Stimulated activated naive CD4-positive, alpha-beta T cell (primary cell): Measurements from ENCODE around the gene TM4SF20.
"Not testable (repeated sequence)": the region's sequence is repeated elsewhere in the genome, so short reads cannot be mapped to it uniquely, and the experiment has no call there.

Experiments
- DNase-seq, 6 experiments: peaks; one replicate each; lab custom pipeline; 2025; lab: John Stamatoyannopoulos, UW

The TM4SF20 gene

DNA sequence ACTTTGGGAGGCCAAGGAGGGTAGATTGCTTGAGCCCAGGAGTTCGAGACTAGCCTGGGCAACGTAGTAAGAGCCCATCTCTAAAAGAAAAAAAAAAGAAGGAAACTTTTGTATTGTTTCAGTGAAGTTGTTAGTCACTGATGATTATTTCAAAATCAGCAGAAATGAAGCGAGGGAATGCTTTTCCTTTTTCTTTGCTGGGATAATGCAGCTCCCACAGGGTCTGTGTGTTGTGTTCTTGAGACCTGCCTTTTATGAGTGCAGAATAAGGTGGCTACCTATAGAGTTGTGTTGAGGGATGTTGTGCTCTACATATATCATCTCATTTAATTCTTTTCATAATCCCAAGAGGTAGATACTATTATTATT lies 11.7 kb downstream of the TM4SF20 start:
- no peak for DNase-seq

DNA sequence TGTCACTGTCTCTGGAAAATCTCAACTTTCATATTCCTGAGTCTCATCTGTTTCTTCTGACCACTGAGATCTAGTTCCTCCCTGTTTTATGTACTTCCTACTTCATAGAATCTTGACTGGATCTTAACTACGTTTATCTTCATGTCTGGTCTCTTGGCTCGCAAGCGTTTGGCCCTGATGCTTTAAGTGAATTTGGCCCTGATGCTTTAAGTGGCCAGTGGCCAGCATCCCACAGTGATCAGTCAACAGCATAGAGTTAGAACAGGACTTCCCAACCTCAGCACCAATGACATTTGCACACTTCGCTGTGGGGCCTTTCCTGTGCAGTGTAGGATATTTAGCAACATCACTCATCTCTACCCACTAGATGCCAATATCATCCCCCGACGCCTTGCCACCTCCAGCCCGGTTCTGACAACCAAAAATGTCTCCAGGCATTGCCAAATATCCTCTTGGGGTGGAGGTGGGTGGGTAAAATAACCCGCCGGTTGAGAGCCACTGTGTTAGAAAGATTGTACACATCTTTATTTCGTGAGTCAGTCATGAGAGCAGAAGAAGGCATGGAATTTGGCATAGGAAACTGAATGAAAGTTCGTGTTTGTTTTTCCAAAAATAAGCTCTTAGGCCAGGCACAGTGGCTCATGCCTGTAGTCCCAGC lies 12.2 kb downstream of the TM4SF20 start:
- no peak for DNase-seq

GRCh38 chr2:227365833-227366232 lies 13.3 kb downstream of the TM4SF20 start:
- DNase-seq = no peak

- DNase-seq = not testable (repeated sequence)
Observed at GRCh38 chr2:227364585-227365263, 14.4 kb downstream of the TM4SF20 start.

DNA sequence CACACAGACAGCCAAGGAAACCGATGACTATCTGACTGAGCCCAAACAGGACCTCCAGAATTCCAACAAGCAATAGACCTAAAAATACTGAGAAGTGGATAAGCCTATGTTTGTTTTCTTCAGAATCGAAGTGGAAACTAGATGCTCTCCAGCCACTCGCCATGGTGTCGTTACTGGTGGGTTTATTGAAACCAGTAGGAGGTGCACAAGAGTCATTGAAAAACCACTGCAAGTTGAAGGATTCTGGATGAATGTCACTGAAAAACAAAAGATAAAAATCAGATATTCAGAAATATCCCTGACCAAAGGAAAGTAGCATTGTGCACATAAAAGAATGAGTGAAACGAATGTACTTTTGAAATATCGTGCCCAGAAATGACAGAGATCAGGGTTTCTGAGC lies 15.3 kb downstream of the TM4SF20 start:
- peak in 2 of 6 experiments; percentile 15 for DNase-seq

- DNase-seq = no peak
Observed at GRCh38 chr2:227360351-227360750, 18.8 kb downstream of the TM4SF20 start.

DNA sequence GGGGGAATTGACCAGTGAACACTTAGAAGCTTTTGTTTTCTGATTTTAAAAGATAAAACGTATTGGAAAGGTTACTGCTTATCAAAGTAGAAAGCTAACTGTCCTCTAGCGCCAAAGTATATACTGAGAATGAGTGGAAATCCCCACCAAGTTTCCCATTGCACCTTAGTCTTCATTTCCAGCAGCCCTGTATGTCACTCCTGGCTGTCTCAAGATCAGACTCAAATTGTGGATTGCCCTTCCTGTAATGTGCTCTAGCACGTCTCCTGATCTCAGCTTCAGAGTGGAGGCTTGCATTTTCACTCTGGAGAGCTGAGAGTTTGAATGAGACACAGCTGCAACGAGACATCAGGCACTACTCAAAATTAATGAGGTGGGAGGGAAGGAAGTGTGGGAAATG lies 27.5 kb downstream of the TM4SF20 start:
- no peak for DNase-seq

GRCh38 chr2:227349989-227350612 lies 29.0 kb downstream of the TM4SF20 start:
- no peak for DNase-seq

GRCh38 chr2:227348324-227348723 lies 30.8 kb downstream of the TM4SF20 start:
- no peak for DNase-seq

GRCh38 chr2:227347117-227347516 lies 32.0 kb downstream of the TM4SF20 start:
- DNase-seq = no peak

GRCh38 chr2:227344231-227344630 lies 34.9 kb downstream of the TM4SF20 start:
- DNase-seq = no peak

- DNase-seq = no peak
Observed at GRCh38 chr2:227341553-227341952, 37.6 kb downstream of the TM4SF20 start.

GRCh38 chr2:227340106-227340505 lies 39.0 kb downstream of the TM4SF20 start:
- DNase-seq = no peak

DNA sequence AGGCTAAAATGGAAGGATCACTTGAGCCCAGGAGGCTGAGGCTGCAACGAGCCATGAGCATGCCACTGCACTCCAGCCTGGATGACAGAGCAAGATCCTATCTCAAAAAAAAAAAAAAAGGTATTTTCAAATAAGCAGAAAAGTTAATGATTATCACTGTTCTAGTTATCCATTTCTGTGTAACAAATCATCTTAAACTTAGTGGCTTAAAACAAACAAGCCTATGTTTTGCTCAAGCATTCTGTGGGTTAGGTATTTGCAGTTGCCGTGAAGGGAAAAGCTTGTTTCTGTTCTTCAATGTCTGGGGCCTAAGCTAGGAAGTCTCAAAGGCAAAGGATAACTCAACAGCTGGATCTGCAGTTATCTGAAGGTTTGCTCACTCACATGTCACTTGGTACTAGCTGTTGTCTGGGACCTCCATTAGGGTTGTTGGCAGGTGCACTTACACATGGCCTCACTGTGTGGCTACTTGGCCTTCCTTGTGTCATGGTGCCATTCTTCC lies 40.0 kb downstream of the TM4SF20 start:
- no peak for DNase-seq

GRCh38 chr2:227337442-227337841 lies 41.7 kb downstream of the TM4SF20 start:
- DNase-seq = no peak

- no peak for DNase-seq
Observed at GRCh38 chr2:227335713-227336112, 43.4 kb downstream of the TM4SF20 start.

- no peak for DNase-seq
Observed at GRCh38 chr2:227326783-227327182, 52.3 kb downstream of the TM4SF20 start.

- no peak for DNase-seq
Observed at GRCh38 chr2:227325839-227326195, 53.3 kb downstream of the TM4SF20 start.

DNA sequence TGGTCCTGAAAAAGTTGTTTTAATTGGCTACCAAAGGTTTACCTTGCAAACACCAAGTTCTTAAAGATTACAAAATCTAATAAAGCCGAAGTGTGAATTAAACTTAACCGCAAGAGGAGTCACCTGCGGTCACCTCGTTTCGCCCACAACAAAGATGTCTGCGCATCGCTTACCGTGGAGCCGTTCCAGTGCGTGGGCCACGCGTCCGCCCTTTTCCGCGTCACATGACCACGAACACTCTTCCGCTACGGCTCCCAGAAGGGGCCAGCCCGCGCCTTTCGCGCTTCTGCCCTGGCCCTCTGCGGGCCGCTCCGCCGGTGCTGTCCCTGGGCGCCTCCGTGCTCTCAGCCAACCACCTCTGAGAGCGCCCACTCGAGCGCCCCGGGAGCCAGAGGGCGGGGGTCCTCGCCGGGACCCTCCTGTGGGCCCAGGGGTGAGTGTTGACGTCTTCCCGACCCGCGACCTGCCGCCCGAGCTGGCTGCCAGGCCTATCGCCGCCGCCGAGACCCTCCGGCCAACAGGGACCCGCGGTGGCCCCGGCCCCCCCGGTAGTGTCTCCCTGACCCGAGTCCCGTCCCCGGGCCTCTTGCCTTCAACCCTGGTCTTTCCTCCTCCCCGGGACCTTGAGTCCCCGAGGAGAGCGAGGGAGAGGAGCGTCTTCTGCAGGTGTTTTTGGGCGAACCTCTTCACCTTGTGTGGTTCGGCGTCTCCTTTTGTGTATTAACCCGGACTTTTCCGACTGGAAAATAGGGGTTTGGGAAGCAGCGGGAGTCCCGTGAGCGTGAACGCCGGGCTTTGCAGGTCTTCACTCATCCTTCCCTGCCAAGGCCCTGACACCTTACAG lies 53.9 kb downstream of the TM4SF20 start, which contains the start of gene MFF:
Gene MFF (plus strand): TSS at position 257 of the 844 bp plus-strand sequence. CDS start 5,415 bp downstream, outside the sequence.
- peak; percentile 87 to 92 (median 90) for DNase-seq

DNA sequence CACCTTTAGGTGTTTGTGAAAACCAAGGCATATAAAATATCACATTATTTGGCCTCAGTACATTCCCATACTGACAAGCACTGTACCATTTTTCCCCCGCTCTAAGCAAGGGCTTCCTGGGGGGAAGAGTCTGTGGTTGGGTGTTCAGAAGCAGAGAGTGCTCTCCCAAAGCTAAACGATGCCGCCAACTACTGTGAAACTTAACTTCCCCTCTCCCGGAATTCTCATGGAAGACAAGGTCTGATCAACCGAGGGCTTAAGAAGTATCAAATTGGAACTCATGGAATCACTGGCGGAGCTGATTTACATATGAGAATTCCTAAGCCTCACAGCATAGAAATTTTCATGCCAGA lies 54.5 kb downstream of the TM4SF20 start:
- DNase-seq = peak in 1 of 6 experiments; percentile 4

DNA sequence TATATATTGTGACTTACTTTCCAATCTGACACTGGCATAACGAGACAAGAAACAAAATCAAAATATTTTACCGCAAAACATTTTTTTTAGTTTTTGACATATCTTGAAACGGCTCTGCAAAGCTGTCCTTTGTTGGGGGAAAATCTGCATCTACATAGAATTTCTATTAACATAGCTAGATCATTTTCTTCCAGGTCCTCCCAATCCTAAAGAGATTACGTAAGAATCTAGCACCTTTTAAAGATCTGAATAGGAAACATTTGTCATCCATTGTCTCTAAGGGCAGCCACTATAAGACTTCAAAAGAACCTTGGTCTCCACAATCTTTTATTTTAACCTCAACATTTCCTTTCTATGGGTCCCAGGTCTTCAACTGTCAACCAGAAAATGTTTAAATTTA lies 55.3 kb downstream of the TM4SF20 start:
- no peak for DNase-seq

DNA sequence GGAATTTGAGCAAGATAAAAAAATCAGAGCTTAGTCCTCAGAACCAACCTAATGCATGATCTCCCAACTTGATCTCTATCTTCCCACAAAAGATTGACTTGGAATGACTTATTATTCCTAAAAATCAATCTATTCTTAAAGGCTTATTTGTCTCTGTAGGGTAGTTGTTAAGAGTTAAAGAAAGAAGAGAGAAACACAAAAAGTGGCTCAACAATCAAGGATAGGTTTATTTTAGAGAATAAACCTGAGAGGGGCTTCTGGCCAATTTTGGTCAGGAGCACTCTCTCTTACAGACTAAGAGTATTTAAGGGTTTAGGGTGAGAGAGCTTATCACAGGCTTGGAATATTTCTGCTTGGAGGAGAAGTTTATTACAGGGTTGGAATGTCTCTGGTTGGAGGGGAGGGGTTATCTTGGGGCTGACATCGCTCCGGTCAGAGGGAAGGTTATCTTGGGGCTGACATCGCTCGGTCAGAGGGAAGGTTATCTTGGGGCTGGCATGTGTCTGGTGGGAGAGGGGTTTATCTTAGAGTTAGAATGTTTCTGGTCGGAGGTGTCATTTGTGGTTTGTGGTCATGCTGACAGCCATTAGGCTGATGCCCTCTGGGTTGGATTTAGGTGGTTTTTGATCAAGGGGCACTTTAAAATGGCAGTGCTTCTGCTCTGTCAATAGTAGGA lies 56.4 kb downstream of the TM4SF20 start:
- DNase-seq = no peak
